ENCODE data around the gene CHRNB4.

DNA sequence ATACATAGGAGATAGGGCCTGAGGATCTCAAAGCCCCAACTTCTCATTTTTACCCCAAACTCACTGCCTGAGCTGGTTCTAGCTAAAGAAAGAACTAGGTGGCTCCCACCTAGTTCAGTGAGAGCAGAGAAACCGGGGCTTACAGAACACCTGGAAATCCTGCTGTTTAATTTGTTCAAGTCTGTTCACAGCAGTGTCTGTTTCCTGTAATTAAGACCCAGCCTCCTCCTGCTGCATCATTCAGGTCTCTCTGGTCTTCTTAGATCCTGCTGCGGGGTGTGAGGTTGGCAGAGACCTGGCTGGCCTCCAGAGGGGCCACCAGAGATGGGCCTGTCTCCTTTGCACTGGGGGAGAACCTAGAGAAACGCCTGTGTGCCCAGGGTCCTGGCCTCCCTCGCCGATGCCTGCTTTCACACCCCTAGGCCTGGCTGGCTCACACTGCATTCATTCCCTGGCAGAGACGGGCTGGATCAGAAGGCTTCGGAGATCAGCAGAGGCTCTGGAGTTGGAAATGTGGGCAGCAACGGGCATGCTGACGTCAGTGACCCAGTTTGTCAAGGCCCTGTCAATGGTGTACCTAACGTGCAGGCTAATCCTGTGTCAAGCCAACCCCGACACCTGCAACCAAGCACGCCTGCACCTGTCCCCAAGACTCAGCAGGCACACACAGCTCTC lies 15.3 kb downstream of the CHRNB4 start:
- TF ChIP-seq, protein P1, sequence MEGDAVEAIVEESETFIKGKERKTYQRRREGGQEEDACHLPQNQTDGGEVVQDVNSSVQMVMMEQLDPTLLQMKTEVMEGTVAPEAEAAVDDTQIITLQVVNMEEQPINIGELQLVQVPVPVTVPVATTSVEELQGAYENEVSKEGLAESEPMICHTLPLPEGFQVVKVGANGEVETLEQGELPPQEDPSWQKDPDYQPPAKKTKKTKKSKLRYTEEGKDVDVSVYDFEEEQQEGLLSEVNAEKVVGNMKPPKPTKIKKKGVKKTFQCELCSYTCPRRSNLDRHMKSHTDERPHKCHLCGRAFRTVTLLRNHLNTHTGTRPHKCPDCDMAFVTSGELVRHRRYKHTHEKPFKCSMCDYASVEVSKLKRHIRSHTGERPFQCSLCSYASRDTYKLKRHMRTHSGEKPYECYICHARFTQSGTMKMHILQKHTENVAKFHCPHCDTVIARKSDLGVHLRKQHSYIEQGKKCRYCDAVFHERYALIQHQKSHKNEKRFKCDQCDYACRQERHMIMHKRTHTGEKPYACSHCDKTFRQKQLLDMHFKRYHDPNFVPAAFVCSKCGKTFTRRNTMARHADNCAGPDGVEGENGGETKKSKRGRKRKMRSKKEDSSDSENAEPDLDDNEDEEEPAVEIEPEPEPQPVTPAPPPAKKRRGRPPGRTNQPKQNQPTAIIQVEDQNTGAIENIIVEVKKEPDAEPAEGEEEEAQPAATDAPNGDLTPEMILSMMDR (IDR thresholded peaks at IDR 0.05): no peak
- no peak for TF ChIP-seq POLR2A (IDR thresholded peaks at IDR 0.05)

All from right lobe of liver (tissue), 4 donors.